Measurements from ENCODE around the gene ZBTB11.
"Not testable (repeated sequence)": the region's sequence is repeated elsewhere in the genome, so short reads cannot be mapped to it uniquely, and the experiment has no call there.

ZBTB11 gene

GRCh38 chr3:101643009-101643844 lies 33.7 kb downstream of the ZBTB11 start:
- no peak for DNase-seq (ENCODE audit: low spot score)

DNA sequence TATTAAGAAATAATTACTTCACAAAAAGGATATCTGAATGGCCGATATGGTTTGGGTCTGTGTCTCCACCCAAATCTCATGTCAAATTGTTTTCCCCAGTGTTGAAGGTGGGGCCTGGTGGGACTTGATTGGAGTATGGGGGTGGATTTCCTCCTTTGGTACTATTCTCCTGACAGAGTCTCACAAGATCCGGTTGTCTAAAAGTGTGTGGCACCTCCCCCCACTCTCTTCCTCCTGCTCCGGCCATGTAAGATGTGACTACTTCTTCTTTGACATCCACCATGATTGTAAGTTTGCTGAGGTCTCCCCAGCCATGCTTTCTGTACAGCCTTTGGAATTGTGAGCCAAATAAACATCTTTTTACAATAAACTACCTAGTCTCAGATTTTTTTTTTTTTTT lies 34.5 kb downstream of the ZBTB11 start:
- DNase-seq (ENCODE audit: low spot score): no peak

- DNase-seq (ENCODE audit: low spot score): not testable (repeated sequence)
Measured at GRCh38 chr3:101641397-101642115, 35.4 kb downstream of the ZBTB11 start.

DNA sequence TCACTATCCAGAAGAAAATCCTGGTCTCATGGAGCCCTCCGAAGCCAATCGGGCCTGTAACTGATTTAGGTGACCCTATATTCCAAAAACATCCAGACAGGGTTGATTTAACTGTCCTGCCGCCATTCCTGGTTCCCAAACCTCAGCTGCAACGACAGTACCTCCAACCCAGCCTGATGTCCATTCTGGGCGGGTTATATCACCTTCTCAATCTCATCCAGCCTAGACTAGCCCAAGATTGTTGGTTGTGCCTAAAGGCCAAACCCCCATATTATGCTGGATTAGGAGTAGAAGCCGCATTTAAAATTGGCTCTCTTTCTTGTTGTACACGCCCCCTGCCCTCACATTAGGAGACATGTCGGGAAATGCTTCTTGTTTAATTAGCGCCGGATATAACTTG lies 36.7 kb downstream of the ZBTB11 start:
- DNase-seq (ENCODE audit: low spot score): no peak

DNA sequence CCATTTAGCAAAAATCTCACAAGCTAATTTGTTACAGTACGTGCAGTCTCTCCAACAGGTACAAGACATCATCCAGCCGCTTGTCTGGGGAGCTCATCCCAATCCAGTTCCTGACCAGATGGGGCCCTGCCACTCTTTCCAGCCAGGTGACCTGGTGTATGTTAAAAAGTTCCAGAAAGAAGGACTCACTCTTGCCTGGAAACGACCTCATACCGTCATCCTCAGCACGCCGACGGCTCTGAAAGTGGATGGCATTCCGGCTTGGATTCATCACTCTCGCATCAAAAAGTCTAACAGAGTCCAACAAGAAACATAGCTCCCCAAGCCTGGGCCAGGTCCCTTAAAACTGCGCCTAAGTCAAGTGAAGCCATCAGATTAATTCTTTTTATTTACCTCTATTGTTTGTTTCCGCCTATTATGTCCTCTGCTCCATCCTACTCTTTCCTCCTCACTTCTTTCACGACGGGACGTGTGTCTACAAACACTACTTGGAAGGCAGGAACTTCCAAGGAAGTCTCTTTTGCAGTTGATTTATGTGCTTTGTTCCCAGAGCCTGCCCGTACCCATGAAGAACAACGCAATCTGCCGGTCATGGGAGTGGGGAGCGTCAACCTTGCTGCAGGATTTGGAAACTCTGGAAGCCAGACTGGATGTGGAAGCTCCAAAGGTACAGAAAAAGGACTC lies 37.5 kb downstream of the ZBTB11 start:
- DNase-seq (ENCODE audit: low spot score): no peak

- DNase-seq (ENCODE audit: low spot score): no peak
Measured at GRCh38 chr3:101638261-101638745, 38.6 kb downstream of the ZBTB11 start.

DNA sequence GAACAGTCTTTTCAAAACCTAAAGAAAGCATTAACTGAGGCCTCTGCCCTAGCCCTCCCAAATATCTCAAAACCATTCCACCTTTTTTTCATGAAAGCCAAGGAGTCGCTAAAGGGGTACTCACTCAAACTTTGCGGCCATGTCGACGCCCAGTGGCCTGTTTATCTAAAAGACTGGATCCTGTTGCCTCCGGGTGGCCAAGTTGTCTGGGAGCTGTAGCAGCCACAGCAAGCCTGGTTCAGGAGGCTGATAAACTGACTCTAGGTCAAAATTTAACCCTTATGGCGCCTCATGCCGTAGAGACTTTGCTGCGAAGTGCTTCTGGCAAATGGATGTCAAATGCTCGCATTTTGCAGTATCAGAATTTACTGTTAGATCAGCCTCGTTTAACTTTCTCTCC lies 39.5 kb downstream of the ZBTB11 start:
- DNase-seq (ENCODE audit: low spot score): no peak

GRCh38 chr3:101635954-101636798 lies 40.8 kb downstream of the ZBTB11 start:
- no peak for DNase-seq (ENCODE audit: low spot score)

DNA sequence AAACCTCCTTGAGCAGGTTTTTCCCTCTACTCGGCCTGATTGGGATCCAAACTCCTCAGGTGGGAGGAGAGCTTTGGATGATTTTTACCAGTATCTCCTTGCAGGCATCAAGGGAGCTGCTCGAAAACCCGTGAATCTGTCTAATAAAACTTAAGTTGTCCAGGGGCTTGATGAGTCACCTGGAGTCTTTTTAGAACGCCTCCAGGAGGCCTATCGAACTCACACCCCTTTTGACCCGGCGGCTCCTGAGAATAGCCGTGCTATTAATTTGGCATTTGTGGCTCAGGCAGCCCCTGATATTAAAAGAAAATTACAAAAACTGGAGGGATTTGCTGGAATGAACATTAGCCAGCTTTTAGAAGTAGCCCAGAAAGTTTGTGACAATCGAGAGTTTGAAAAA lies 41.6 kb downstream of the ZBTB11 start:
- DNase-seq (ENCODE audit: low spot score): no peak

DNA sequence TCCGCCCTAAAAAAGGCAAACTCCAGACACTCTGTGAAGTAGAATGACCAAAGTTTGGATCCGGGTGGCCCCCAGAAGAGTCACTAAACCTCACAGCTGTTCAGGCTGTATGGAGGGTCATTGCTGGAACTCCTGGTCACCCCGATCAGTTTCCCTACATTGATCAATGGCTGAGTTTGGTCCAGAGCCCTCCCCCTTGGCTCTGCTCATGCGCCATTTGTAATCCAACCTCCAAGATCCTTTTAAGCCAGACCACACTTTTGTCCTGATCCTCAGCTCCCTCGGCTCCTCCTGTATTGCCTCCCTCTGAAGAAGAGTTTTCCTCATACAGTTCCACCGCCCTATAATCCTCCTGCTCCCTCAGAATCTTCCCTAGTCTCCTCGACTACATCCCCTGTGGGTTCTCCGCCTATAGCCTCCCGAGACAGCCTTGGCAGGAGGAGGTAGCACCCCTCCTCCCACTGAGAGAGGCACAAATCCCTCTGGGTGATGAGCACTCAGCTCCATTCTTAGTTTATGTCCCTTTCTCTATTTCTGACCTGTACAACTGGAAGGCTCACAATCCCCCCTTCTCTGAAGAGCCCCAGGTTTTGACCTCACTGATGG lies 42.2 kb downstream of the ZBTB11 start:
- no peak for DNase-seq (ENCODE audit: low spot score)

GRCh38 chr3:101633186-101633585 lies 43.7 kb downstream of the ZBTB11 start:
- no peak for DNase-seq (ENCODE audit: low spot score)

DNA sequence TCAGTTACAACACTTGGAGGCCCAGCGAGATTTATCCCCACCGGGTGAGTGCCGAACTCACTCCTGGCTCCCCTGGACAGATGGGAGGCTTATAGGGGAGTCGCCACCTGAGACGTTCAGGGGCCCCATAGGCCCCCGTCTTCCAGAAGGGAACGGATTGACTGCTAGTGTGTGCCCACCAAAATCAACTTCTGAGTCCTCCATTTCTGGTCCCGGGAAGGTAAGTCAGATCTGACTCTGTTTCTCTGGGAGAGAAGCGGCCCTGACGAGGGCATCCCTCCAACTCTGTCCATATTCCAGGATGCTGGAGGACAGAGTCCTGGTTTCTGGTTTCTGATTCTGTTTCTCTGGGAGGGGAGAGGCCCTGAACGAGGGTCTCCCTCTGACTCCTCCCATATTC lies 44.3 kb downstream of the ZBTB11 start:
- no peak for DNase-seq (ENCODE audit: low spot score)

DNA sequence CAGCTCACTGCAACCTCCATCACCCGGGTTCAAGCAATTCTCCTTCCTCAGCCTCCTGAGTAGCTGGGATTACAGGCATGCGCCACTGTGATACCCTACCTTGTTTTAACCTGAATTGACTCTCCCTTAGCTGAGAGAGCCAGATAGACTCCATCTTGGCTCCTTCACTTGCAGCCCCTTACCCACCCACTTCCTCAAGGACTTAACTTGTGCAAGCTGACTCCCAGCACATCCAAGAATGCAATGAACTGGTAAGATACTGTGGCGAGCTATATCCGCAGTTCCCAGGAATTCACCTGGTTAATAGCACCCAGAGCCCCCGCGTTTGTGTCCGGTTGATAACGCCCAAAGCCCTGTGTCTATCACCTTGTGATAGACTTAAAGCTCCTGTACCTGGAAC lies 45.0 kb downstream of the ZBTB11 start:
- DNase-seq (ENCODE audit: low spot score): not testable (repeated sequence)

- no peak for DNase-seq (ENCODE audit: low spot score)
Measured at GRCh38 chr3:101631098-101631796, 45.7 kb downstream of the ZBTB11 start.

DNA sequence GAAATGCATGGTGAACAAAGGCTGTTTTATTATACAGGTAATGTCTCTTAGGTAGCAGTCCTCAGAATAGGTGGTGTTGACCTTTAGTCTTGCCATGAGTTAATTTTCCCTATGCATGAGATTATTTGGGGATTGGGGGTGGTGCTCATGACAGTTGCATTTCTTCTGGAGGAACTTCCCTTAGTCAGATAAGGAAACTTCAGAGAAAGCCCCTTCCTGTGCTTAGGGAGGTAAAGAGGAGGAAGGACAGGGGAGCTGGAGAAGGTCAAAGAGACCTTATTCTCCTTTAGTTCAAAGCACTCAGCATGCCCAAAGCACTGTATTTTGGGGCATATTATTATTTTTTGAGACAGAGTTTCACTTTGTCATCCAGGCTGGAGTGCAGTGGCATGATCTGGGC lies 47.7 kb downstream of the ZBTB11 start:
- DNase-seq (ENCODE audit: low spot score): no peak

- DNase-seq (ENCODE audit: low spot score): no peak
Measured at GRCh38 chr3:101625879-101626278, 51.1 kb downstream of the ZBTB11 start.

- no peak for DNase-seq (ENCODE audit: low spot score)
Measured at GRCh38 chr3:101624857-101625256, 52.1 kb downstream of the ZBTB11 start.

DNA sequence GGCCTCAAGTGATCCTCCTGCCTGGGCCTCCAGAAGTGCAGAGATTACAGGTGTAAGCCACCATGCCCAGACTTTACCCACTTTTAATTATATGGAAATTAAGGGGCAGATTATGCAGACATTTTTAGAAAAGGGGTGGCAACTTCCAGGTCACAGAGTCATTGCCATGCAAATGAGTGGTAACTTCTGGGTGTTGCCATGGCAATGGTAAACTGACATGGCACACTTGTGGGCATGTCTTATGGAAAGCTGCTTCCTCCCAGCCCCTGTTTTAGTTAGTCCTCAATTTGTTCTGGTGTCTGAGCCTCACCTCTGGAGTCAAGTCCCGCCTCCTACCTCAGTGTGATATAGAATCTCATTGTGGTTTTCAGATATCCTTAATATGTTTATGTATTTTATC lies 53.3 kb downstream of the ZBTB11 start:
- no peak for DNase-seq (ENCODE audit: low spot score)

DNA sequence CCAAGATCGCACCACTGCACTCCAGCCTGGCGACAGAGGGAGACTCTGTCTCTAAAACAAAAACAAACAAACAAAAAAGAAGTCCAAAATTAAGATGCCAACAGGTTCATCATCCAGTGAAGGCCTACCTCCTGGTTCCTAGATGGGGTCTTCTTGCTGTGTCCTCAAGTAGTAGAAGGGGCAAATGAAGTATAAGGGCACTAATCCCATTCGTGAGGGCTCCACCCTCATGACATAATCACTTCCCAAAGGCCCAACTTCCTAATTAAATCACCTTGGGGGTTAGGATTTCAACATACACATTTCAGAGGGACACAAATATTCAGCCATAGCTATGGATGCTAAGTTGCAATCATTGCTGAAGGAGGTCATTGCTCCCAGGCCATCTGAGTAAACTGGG lies 57.2 kb downstream of the ZBTB11 start:
- no peak for DNase-seq (ENCODE audit: low spot score)

DNA sequence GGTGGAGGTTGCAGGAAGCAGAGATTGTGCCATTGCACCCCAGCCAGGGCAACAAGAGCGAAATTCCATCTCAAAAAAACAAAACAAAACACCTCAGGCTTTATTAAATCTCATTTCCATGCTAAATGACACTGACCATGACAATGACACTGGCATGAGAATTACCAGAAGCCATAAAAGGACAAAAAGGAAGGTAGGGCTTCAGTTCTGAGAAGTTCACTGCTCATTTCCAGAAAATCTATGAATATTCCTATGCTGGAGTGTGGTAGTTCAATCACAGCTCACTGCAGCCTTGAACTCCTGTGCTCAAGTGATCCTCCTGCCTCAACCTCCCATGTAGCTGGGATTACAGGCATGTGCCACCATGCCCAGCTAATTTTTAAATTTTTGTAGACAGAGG lies 58.2 kb downstream of the ZBTB11 start:
- DNase-seq (ENCODE audit: low spot score): no peak

- DNase-seq (ENCODE audit: low spot score): no peak
Measured at GRCh38 chr3:101617478-101617877, 59.5 kb downstream of the ZBTB11 start.
